DND-41 (cell line): Measurements from ENCODE around the gene CASQ1.

Experiments
- EZH2 ChIP-seq: IDR thresholded peaks from 3 replicates; pipeline ENCODE4 v1.6.1; 2012; ENCODE audit warnings: borderline replicate concordance, low read depth, mild to moderate bottlenecking, moderate library complexity, low read length, inconsistent platforms; ENCODE audit not compliant: severe bottlenecking
- TF ChIP-seq, protein P1 (sequence below): IDR thresholded peaks from 2 replicates; pipeline ENCODE4 v1.5.1; 2012; ENCODE audit warnings: borderline replicate concordance, low read length, moderate library complexity, mild to moderate bottlenecking; ENCODE audit not compliant: poor library complexity, severe bottlenecking; ENCODE audit errors: extremely low read depth

DNA sequence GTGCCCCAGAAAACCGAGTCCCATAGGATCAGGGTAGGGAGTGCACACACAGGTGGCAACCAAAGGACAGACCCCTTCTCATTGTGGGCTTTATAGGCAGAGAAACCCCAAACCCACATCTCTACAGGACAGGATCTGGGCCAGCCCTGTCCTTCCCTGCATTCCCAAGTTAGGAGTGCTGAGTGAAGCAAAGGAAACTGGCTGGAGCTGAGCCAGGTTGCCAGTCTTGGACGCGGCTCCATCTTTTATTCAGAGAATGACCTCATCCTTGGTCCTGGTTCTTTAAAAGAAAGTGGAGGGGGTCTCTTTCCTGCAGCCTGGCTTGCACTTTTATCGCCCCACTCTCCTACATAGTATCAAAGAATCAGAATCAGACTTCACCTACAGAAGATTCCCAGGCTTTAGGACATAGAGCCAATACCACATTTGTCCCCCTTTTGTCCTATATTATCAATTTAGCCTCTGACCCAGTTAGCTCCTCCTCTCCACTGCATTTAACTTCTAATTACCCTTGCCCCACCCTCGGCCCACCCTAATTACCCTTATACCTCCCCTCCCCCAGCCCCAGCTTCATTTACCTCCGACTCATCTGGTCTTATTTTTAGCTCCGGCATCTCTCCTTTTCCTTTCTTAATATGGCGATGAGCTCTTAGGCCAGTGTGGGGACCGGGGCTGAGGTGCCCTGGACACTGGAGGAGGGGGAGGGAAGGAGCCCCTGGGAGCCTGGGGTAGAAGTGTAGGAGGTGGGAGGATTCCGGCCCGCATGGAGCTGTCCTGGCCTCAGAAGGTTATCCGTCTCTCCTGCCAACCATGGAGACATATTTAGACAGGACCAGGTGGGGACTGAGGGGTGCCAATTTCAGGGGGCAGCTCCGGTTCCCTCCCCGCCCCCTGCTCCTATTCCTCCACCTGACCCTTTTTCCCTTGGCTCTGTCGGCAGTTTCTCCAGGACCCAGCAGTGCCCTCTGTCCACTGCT, at the start of gene CASQ1:
- TF ChIP-seq, protein P1, sequence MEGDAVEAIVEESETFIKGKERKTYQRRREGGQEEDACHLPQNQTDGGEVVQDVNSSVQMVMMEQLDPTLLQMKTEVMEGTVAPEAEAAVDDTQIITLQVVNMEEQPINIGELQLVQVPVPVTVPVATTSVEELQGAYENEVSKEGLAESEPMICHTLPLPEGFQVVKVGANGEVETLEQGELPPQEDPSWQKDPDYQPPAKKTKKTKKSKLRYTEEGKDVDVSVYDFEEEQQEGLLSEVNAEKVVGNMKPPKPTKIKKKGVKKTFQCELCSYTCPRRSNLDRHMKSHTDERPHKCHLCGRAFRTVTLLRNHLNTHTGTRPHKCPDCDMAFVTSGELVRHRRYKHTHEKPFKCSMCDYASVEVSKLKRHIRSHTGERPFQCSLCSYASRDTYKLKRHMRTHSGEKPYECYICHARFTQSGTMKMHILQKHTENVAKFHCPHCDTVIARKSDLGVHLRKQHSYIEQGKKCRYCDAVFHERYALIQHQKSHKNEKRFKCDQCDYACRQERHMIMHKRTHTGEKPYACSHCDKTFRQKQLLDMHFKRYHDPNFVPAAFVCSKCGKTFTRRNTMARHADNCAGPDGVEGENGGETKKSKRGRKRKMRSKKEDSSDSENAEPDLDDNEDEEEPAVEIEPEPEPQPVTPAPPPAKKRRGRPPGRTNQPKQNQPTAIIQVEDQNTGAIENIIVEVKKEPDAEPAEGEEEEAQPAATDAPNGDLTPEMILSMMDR, result no peak
- TF ChIP-seq EZH2, result no peak
